GM19372 (cell line): ENCODE measurements around the gene KRTAP10-10.
"Not testable (repeated sequence)": the region's sequence is repeated elsewhere in the genome, so short reads cannot be mapped to it uniquely, and the experiment has no call there.

Experiments
- ATAC-seq: cut with Tn5 transposase; IDR thresholded peaks from one replicate; pipeline ENCODE4 v1.9.1; 2021; ENCODE audit warnings: mild to moderate bottlenecking, low read depth, moderate library complexity; ENCODE audit not compliant: unreplicated experiment

The KRTAP10-10 gene

GRCh38 chr21:44671911-44672310, 34.8 kb downstream of the KRTAP10-10 start:
- ATAC-seq, result no peak

- no peak for ATAC-seq
These were observed 40.7 kb downstream of the KRTAP10-10 start for GRCh38 chr21:44677881-44678280.

- ATAC-seq, result no peak
These were observed 44.0 kb downstream of the KRTAP10-10 start for GRCh38 chr21:44681152-44681551.

- ATAC-seq, result no peak
These were observed 44.9 kb downstream of the KRTAP10-10 start, which contains the start of gene KRTAP12-1 for GRCh38 chr21:44681861-44682579. Gene KRTAP12-1 (minus strand): TSS chr21:44682163. CDS start chr21:44682123, 40 bp downstream.

- ATAC-seq, result no peak
These were observed 45.5 kb downstream of the KRTAP10-10 start for GRCh38 chr21:44682580-44683151.

- ATAC-seq, result no peak
These were observed 46.9 kb downstream of the KRTAP10-10 start for GRCh38 chr21:44684077-44684476.

GRCh38 chr21:44684483-44684882, 47.3 kb downstream of the KRTAP10-10 start:
- no peak for ATAC-seq

GRCh38 chr21:44685050-44685449, 47.9 kb downstream of the KRTAP10-10 start:
- not testable (repeated sequence) for ATAC-seq

- no peak for ATAC-seq
These were observed 49.0 kb downstream of the KRTAP10-10 start for GRCh38 chr21:44686000-44686781.

- no peak for ATAC-seq
These were observed 49.8 kb downstream of the KRTAP10-10 start for GRCh38 chr21:44686843-44687561.

- no peak for ATAC-seq
These were observed 50.5 kb downstream of the KRTAP10-10 start for GRCh38 chr21:44687671-44688070.
